GM12865 (cell line): ENCODE measurements around the gene HIVEP2.

Experiments
- DNase-seq: peaks from one replicate; pipeline ENCODE4 v3.0.0; 2010; ENCODE audit warnings: low read depth
- H3K4me3 ChIP-seq: 2 replicates; pipeline ENCODE4 v1.5.1; 2011; ENCODE audit warnings: mild to moderate bottlenecking, low read depth, low read length, control low read depth
- TF ChIP-seq, protein P1 (sequence below): IDR thresholded peaks from 2 replicates; pipeline ENCODE4 v1.5.1; 2011; ENCODE audit warnings: low read length, control low read depth, low read depth, inconsistent platforms; ENCODE audit not compliant: insufficient read depth; ENCODE audit errors: missing control alignments

HIVEP2 gene

DNA sequence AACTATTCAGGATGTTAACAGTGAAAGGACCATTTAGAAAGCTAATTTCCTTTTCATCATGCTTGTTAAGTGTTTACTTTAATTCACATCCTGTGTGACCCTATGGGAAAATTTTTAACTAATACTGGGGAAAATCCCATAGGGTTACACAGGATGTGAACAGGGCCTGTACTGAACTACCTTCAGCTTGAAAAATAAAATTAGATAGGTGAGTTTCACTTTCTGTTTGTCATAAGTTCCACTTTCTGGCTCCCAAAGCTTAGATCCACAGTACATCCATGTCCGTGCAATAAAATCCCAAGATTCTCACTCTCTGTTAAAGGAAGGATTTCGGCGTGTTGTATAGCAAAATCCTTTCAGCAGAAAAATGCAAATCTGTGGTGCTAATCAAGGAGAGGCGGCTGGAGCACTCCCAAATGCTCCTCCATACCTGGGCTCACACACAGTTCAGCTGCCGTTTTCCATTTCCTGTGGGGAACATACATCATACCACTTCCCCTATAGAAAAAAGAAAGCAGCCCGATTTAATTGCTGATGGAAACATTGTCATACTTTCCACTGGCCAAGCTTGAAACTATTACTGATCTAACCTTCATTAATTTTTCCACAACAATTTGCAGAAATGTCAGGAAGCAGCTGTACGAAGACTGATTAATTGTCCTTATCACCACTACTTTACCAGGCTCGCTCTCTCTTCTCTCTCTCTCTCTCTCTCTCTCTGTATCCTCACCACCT is 125.2 kb downstream of the HIVEP2 start:
- peak overlapping the region; percentile 30 for H3K4me3 ChIP-seq
- DNase-seq = peak; percentile 89
- TF ChIP-seq, protein P1, sequence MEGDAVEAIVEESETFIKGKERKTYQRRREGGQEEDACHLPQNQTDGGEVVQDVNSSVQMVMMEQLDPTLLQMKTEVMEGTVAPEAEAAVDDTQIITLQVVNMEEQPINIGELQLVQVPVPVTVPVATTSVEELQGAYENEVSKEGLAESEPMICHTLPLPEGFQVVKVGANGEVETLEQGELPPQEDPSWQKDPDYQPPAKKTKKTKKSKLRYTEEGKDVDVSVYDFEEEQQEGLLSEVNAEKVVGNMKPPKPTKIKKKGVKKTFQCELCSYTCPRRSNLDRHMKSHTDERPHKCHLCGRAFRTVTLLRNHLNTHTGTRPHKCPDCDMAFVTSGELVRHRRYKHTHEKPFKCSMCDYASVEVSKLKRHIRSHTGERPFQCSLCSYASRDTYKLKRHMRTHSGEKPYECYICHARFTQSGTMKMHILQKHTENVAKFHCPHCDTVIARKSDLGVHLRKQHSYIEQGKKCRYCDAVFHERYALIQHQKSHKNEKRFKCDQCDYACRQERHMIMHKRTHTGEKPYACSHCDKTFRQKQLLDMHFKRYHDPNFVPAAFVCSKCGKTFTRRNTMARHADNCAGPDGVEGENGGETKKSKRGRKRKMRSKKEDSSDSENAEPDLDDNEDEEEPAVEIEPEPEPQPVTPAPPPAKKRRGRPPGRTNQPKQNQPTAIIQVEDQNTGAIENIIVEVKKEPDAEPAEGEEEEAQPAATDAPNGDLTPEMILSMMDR = no peak

GRCh38 chr6:142816486-142816885 is 128.5 kb downstream of the HIVEP2 start:
- no peak overlapping the region for H3K4me3 ChIP-seq
- TF ChIP-seq, protein P1 = no peak
- DNase-seq = no peak

GRCh38 chr6:142816031-142816430 is 128.9 kb downstream of the HIVEP2 start:
- DNase-seq = no peak
- H3K4me3 ChIP-seq = no peak overlapping the region
- TF ChIP-seq, protein P1 = no peak

DNA sequence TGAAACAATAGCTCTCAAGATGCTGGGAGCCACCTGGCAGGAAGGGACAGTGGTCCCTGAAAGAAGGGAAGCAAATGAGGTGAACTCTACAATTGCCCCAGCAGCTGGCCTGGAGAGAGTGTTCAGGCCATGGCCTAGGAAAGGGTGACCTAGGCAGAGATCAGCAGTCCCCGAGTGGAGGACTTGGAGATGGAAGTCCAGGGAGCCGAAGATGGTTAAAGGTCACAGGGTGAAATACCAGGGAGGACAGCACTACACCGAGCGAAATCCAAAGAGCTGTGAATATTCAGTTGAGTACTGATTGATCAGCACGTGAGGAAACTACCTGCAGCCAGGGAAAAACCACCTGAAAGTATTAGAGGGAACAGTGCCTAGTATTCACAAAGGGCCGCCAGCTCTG is 133.1 kb downstream of the HIVEP2 start:
- TF ChIP-seq, protein P1 = no peak
- no peak for DNase-seq
- no peak overlapping the region for H3K4me3 ChIP-seq

- DNase-seq = peak; percentile 67
- TF ChIP-seq, protein P1 = no peak
- H3K4me3 ChIP-seq = peak overlapping the region; percentile 14
Measured at GRCh38 chr6:142810952-142811514, 133.9 kb downstream of the HIVEP2 start.

DNA sequence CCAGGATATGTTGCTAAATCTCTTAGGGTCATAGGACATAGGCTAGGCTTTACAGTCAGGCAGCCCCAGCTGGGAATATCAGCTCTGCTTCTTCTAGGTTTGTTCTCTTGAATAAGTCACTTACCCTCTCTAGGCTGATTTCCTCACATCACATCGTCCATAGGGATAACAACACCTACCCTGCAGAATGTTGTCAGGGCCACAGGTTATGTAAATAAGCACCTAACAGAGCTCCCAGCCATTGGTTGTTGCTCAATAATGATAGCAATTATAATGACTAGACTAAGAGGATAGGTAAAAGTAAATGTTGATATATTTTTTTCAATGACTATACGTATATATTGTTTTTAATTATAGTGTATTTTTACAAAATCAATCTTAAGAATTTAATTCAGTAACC is 135.0 kb downstream of the HIVEP2 start:
- TF ChIP-seq, protein P1 = no peak
- no peak overlapping the region for H3K4me3 ChIP-seq
- no peak for DNase-seq
